HL-60 (cell line): ENCODE data around the gene ITPR3.

Experiments
- CTCF ChIP-seq: IDR thresholded peaks from one replicate; pipeline ENCODE4 v1.5.1; 2011; ENCODE audit warnings: low read length, control low read depth, inconsistent platforms; ENCODE audit not compliant: insufficient read depth
- GABPA ChIP-seq: IDR thresholded peaks from 2 replicates; pipeline ENCODE4 v1.6.1; 2012; ENCODE audit warnings: low read depth
- POLR2AphosphoS5 ChIP-seq: IDR thresholded peaks from 2 replicates; pipeline ENCODE4 v1.6.1; 2012; ENCODE audit warnings: low read depth
- REST ChIP-seq: IDR thresholded peaks from 2 replicates; pipeline ENCODE4 v1.6.1; 2012; ENCODE audit warnings: low read depth; ENCODE audit not compliant: insufficient replicate concordance
- SPI1 ChIP-seq: IDR thresholded peaks from 2 replicates; pipeline ENCODE4 v1.6.1; 2012; ENCODE audit warnings: low read depth, mild to moderate bottlenecking, borderline replicate concordance

GRCh38 chr6:33662318-33662717 lies 41.2 kb downstream of the ITPR3 start:
- TF ChIP-seq CTCF (no peak), POLR2AphosphoS5 (no peak), GABPA (no peak), REST (no peak), SPI1 (no peak)
